HEK293 (cell line): ENCODE measurements around the gene ADAMTSL4.

Source experiments
- GLIS1 ChIP-seq: fragments of 450-650 bp; formaldehyde crosslinking; IDR thresholded peaks from 2 replicates; pipeline ENCODE4 v1.5.1; 2016; ENCODE audit warnings: missing biosample characterization, missing genetic modification characterization
- KLF1 ChIP-seq: fragments of 450-650 bp; formaldehyde crosslinking; IDR thresholded peaks from 2 replicates; pipeline ENCODE4 v1.5.1; 2016; ENCODE audit warnings: missing biosample characterization, missing genetic modification characterization
- MEIS1 ChIP-seq: sonication (generic); formaldehyde crosslinking; IDR thresholded peaks from 2 replicates; pipeline ENCODE4 v1.8.1; 2022; ENCODE audit warnings: missing genetic modification reagents, mild to moderate bottlenecking, borderline replicate concordance
- SALL2 ChIP-seq: fragments of 450-650 bp; formaldehyde crosslinking; IDR thresholded peaks from 2 replicates; pipeline ENCODE4 v1.5.0; 2017; ENCODE audit warnings: missing biosample characterization, mild to moderate bottlenecking, missing genetic modification characterization, borderline replicate concordance
- ZBTB21 ChIP-seq: fragments of 450-650 bp; formaldehyde crosslinking; IDR thresholded peaks from 2 replicates; pipeline ENCODE4 v1.5.1; 2017; ENCODE audit warnings: missing biosample characterization, missing genetic modification characterization
- ZFP37 ChIP-seq: fragments of 450-650 bp; formaldehyde crosslinking; IDR thresholded peaks from 2 replicates; pipeline ENCODE4 v1.5.1; 2016; ENCODE audit warnings: missing biosample characterization, missing genetic modification characterization
- ZNF146 ChIP-seq: fragments of 450-650 bp; formaldehyde crosslinking; IDR thresholded peaks from 2 replicates; pipeline ENCODE4 v1.5.1; 2016; ENCODE audit warnings: missing biosample characterization, missing genetic modification characterization
- ZNF19 ChIP-seq: fragments of 450-650 bp; formaldehyde crosslinking; IDR thresholded peaks from 2 replicates; pipeline ENCODE4; 2016; ENCODE audit warnings: missing biosample characterization, missing genetic modification characterization, low read depth
- ZNF341 ChIP-seq: fragments of 450-650 bp; formaldehyde crosslinking; IDR thresholded peaks from 2 replicates; pipeline ENCODE4; 2016; ENCODE audit warnings: low read depth, missing biosample characterization, missing genetic modification characterization
- ZNF416 ChIP-seq: fragments of 450-650 bp; formaldehyde crosslinking; IDR thresholded peaks from 2 replicates; pipeline ENCODE4 v1.5.1; 2016; ENCODE audit warnings: missing biosample characterization, missing genetic modification characterization
- ZNF423 ChIP-seq: fragments of 450-650 bp; formaldehyde crosslinking; IDR thresholded peaks from 2 replicates; pipeline ENCODE4 v1.5.1; 2016; ENCODE audit warnings: missing biosample characterization, missing genetic modification characterization
- ZNF433 ChIP-seq: fragments of 450-650 bp; formaldehyde crosslinking; IDR thresholded peaks from 2 replicates; pipeline ENCODE4 v1.5.1; 2016; ENCODE audit warnings: missing biosample characterization, missing genetic modification characterization, low read depth
- ZNF473 ChIP-seq: fragments of 450-650 bp; formaldehyde crosslinking; IDR thresholded peaks from 2 replicates; pipeline ENCODE4 v1.5.1; 2017; ENCODE audit warnings: missing biosample characterization, missing genetic modification characterization
- ZNF596 ChIP-seq: fragments of 450-650 bp; IDR thresholded peaks from 2 replicates; pipeline ENCODE4 v1.5.0; 2018; ENCODE audit warnings: missing biosample characterization, mild to moderate bottlenecking, missing genetic modification characterization, moderate library complexity
- ZNF707 ChIP-seq: fragments of 450-650 bp; formaldehyde crosslinking; IDR thresholded peaks from 2 replicates; pipeline ENCODE4 v1.5.1; 2016; ENCODE audit warnings: missing biosample characterization, missing genetic modification characterization
- ZNF776 ChIP-seq: fragments of 450-650 bp; formaldehyde crosslinking; IDR thresholded peaks from 2 replicates; pipeline ENCODE4 v1.5.0; 2017; ENCODE audit warnings: missing biosample characterization, missing genetic modification characterization, borderline replicate concordance
- ZNF792 ChIP-seq: fragments of 450-650 bp; formaldehyde crosslinking; IDR thresholded peaks from 2 replicates; pipeline ENCODE4 v1.5.1; 2016; ENCODE audit warnings: missing biosample characterization, missing genetic modification characterization
- ZSCAN30 ChIP-seq: fragments of 450-650 bp; IDR thresholded peaks from 2 replicates; pipeline ENCODE4 v1.5.1; 2018; ENCODE audit warnings: missing biosample characterization, mild to moderate bottlenecking, missing genetic modification characterization, moderate library complexity
- ZXDB ChIP-seq: fragments of 450-650 bp; formaldehyde crosslinking; IDR thresholded peaks from 2 replicates; pipeline ENCODE4 v1.5.1; 2016; ENCODE audit warnings: missing biosample characterization, missing genetic modification characterization
- TF ChIP-seq, protein P1 (sequence below): fragments of 450-650 bp; IDR thresholded peaks from 2 replicates; pipeline ENCODE4 v1.5.1; 2018; ENCODE audit warnings: missing biosample characterization, mild to moderate bottlenecking, missing genetic modification characterization
- TF ChIP-seq, protein P2 (sequence below): IDR thresholded peaks from 2 replicates; pipeline ENCODE4 v1.6.1; 2011; ENCODE audit warnings: mild to moderate bottlenecking, low read depth, low read length, borderline replicate concordance
- TF ChIP-seq, protein P3 (sequence below): fragments of 450-650 bp; formaldehyde crosslinking; IDR thresholded peaks from 2 replicates; pipeline ENCODE4 v1.5.1; 2017; ENCODE audit warnings: missing biosample characterization, missing genetic modification characterization
- TF ChIP-seq, protein P4 (sequence below): fragments of 450-650 bp; formaldehyde crosslinking; conservative IDR thresholded peaks from 2 replicates; pipeline ENCODE4 v1.5.1; 2016; ENCODE audit warnings: low read depth, missing biosample characterization, missing genetic modification characterization
- TF ChIP-seq, protein P5 (sequence below): fragments of 450-650 bp; formaldehyde crosslinking; IDR thresholded peaks from 2 replicates; pipeline ENCODE4 v1.5.1; 2016; ENCODE audit warnings: missing biosample characterization, missing genetic modification characterization, borderline replicate concordance
- TF ChIP-seq, protein P6 (sequence below): fragments of 450-650 bp; formaldehyde crosslinking; IDR thresholded peaks from 2 replicates; pipeline ENCODE4 v1.5.1; 2016; ENCODE audit warnings: missing biosample characterization, missing genetic modification characterization

Gene ADAMTSL4

DNA sequence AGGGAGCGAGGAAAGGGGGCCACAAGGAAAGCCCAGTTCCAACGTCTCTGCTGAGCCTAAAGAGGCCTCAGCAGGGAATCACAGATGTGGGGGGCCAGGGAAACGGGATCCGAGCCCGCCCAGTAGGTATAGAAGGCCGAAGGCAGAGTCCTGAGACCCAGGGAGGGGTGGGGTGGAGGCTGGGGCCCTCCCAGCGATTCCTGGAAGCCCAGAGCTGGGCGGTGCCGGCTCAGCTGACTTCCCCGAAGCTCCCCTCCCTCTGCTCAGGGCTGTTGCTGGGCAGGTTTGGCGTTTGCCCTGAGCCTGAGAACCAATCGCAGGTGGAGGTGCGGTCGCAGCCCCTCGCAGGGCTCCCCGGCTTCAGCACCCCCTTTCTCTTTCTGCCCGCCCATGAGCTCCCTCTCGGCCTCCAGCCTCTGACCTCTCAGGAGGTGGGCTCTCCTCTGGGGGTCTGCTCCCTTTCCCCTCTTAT is 12.8 kb downstream of the ADAMTSL4 start (continued):
- TF ChIP-seq ZSCAN30 (peak; percentile 24; the same call in 1 of the 2 replicates), ZNF473 (tag by site-specific recombination) (no peak), KLF1 (tag by site-specific recombination) (peak; percentile 98), SALL2 (tag by site-specific recombination) (no peak), ZNF433 (tag by site-specific recombination) (no peak), ZNF792 (no peak), ZNF146 (tag by site-specific recombination) (no peak), ZNF423 (tag by site-specific recombination) (no peak), ZFP37 (tag by site-specific recombination) (no peak), ZNF707 (tag by site-specific recombination) (no peak), MEIS1 (CRISPR knock-in tag) (no peak), ZNF19 (tag by site-specific recombination) (no peak), ZNF416 (tag by site-specific recombination) (no peak), ZXDB (tag by site-specific recombination) (no peak; the same call in none of the 2 replicates), GLIS1 (tag by site-specific recombination) (peak; percentile 97), ZNF776 (tag by site-specific recombination) (no peak), ZNF341 (tag by site-specific recombination) (peak; percentile 97), ZNF596 (tag by site-specific recombination) (no peak), ZBTB21 (tag by site-specific recombination) (peak; percentile 55; the same call in 1 of the 2 replicates)
- TF ChIP-seq, protein P1, sequence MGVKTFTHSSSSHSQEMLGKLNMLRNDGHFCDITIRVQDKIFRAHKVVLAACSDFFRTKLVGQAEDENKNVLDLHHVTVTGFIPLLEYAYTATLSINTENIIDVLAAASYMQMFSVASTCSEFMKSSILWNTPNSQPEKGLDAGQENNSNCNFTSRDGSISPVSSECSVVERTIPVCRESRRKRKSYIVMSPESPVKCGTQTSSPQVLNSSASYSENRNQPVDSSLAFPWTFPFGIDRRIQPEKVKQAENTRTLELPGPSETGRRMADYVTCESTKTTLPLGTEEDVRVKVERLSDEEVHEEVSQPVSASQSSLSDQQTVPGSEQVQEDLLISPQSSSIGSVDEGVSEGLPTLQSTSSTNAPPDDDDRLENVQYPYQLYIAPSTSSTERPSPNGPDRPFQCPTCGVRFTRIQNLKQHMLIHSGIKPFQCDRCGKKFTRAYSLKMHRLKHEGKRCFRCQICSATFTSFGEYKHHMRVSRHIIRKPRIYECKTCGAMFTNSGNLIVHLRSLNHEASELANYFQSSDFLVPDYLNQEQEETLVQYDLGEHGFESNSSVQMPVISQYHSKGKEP (tag by site-specific recombination): no peak
- TF ChIP-seq, protein P2, sequence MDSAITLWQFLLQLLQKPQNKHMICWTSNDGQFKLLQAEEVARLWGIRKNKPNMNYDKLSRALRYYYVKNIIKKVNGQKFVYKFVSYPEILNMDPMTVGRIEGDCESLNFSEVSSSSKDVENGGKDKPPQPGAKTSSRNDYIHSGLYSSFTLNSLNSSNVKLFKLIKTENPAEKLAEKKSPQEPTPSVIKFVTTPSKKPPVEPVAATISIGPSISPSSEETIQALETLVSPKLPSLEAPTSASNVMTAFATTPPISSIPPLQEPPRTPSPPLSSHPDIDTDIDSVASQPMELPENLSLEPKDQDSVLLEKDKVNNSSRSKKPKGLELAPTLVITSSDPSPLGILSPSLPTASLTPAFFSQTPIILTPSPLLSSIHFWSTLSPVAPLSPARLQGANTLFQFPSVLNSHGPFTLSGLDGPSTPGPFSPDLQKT: no peak
- TF ChIP-seq, protein P3, sequence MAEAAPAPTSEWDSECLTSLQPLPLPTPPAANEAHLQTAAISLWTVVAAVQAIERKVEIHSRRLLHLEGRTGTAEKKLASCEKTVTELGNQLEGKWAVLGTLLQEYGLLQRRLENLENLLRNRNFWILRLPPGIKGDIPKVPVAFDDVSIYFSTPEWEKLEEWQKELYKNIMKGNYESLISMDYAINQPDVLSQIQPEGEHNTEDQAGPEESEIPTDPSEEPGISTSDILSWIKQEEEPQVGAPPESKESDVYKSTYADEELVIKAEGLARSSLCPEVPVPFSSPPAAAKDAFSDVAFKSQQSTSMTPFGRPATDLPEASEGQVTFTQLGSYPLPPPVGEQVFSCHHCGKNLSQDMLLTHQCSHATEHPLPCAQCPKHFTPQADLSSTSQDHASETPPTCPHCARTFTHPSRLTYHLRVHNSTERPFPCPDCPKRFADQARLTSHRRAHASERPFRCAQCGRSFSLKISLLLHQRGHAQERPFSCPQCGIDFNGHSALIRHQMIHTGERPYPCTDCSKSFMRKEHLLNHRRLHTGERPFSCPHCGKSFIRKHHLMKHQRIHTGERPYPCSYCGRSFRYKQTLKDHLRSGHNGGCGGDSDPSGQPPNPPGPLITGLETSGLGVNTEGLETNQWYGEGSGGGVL (tag by site-specific recombination): peak; percentile 62; the same call in 1 of the 2 replicates
- TF ChIP-seq, protein P4, sequence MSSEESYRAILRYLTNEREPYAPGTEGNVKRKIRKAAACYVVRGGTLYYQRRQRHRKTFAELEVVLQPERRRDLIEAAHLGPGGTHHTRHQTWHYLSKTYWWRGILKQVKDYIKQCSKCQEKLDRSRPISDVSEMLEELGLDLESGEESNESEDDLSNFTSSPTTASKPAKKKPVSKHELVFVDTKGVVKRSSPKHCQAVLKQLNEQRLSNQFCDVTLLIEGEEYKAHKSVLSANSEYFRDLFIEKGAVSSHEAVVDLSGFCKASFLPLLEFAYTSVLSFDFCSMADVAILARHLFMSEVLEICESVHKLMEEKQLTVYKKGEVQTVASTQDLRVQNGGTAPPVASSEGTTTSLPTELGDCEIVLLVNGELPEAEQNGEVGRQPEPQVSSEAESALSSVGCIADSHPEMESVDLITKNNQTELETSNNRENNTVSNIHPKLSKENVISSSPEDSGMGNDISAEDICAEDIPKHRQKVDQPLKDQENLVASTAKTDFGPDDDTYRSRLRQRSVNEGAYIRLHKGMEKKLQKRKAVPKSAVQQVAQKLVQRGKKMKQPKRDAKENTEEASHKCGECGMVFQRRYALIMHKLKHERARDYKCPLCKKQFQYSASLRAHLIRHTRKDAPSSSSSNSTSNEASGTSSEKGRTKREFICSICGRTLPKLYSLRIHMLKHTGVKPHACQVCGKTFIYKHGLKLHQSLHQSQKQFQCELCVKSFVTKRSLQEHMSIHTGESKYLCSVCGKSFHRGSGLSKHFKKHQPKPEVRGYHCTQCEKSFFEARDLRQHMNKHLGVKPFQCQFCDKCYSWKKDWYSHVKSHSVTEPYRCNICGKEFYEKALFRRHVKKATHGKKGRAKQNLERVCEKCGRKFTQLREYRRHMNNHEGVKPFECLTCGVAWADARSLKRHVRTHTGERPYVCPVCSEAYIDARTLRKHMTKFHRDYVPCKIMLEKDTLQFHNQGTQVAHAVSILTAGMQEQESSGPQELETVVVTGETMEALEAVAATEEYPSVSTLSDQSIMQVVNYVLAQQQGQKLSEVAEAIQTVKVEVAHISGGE (tag by site-specific recombination): no peak
- TF ChIP-seq, protein P5, sequence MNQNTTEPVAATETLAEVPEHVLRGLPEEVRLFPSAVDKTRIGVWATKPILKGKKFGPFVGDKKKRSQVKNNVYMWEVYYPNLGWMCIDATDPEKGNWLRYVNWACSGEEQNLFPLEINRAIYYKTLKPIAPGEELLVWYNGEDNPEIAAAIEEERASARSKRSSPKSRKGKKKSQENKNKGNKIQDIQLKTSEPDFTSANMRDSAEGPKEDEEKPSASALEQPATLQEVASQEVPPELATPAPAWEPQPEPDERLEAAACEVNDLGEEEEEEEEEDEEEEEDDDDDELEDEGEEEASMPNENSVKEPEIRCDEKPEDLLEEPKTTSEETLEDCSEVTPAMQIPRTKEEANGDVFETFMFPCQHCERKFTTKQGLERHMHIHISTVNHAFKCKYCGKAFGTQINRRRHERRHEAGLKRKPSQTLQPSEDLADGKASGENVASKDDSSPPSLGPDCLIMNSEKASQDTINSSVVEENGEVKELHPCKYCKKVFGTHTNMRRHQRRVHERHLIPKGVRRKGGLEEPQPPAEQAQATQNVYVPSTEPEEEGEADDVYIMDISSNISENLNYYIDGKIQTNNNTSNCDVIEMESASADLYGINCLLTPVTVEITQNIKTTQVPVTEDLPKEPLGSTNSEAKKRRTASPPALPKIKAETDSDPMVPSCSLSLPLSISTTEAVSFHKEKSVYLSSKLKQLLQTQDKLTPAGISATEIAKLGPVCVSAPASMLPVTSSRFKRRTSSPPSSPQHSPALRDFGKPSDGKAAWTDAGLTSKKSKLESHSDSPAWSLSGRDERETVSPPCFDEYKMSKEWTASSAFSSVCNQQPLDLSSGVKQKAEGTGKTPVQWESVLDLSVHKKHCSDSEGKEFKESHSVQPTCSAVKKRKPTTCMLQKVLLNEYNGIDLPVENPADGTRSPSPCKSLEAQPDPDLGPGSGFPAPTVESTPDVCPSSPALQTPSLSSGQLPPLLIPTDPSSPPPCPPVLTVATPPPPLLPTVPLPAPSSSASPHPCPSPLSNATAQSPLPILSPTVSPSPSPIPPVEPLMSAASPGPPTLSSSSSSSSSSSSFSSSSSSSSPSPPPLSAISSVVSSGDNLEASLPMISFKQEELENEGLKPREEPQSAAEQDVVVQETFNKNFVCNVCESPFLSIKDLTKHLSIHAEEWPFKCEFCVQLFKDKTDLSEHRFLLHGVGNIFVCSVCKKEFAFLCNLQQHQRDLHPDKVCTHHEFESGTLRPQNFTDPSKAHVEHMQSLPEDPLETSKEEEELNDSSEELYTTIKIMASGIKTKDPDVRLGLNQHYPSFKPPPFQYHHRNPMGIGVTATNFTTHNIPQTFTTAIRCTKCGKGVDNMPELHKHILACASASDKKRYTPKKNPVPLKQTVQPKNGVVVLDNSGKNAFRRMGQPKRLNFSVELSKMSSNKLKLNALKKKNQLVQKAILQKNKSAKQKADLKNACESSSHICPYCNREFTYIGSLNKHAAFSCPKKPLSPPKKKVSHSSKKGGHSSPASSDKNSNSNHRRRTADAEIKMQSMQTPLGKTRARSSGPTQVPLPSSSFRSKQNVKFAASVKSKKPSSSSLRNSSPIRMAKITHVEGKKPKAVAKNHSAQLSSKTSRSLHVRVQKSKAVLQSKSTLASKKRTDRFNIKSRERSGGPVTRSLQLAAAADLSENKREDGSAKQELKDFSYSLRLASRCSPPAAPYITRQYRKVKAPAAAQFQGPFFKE (tag by site-specific recombination): no peak
- TF ChIP-seq, protein P6, sequence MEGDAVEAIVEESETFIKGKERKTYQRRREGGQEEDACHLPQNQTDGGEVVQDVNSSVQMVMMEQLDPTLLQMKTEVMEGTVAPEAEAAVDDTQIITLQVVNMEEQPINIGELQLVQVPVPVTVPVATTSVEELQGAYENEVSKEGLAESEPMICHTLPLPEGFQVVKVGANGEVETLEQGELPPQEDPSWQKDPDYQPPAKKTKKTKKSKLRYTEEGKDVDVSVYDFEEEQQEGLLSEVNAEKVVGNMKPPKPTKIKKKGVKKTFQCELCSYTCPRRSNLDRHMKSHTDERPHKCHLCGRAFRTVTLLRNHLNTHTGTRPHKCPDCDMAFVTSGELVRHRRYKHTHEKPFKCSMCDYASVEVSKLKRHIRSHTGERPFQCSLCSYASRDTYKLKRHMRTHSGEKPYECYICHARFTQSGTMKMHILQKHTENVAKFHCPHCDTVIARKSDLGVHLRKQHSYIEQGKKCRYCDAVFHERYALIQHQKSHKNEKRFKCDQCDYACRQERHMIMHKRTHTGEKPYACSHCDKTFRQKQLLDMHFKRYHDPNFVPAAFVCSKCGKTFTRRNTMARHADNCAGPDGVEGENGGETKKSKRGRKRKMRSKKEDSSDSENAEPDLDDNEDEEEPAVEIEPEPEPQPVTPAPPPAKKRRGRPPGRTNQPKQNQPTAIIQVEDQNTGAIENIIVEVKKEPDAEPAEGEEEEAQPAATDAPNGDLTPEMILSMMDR (tag by site-specific recombination): no peak
